ENCODE data around the gene KIF18B.

KIF18B gene

DNA sequence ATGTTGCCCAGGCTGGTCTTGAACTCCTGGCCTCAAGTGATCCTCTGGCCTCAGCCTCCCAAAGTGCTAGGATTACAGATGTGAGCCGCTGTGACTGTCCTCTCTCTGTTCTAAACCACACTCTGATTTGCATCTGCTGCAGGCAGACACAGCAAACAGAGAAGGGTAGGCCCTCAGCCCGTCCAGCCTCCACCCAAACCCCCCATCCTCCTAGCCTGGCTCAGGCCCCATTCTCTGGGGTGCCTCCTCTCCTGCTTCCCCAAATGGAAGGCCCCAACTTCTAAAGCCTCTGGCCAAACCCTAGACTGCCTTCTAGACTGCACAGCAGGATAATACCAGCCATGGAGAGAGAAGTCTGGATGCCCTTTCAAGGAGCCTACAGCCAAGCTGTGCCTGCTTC is 28.2 kb downstream of the KIF18B start:
- no peak overlapping the region for H3K4me3 ChIP-seq (ENCODE audit: low read length)
- no peak for DNase-seq (ENCODE audit: low read depth, low spot score)
- H3K27me3 ChIP-seq (ENCODE audit: control insufficient read depth, insufficient read depth, low read length) = no peaks in the 10 kb centered on the region
- H3K36me3 ChIP-seq (ENCODE audit: control insufficient read depth, insufficient read depth, low read length) = no peaks in the 10 kb centered on the region
- H3K27ac ChIP-seq (ENCODE audit: low read length) = no peak overlapping the region
- peaks cover 8% of the 10 kb centered on the region for H3K4me1 ChIP-seq (ENCODE audit: control insufficient read depth, insufficient read depth, low read length)
- WGBS (ENCODE audit: insufficient coverage, insufficient read length) = no CpG with 5 or more reads among the region's 2 CpGs
- no peaks in the 10 kb centered on the region for H3K9me3 ChIP-seq (ENCODE audit: control insufficient read depth, insufficient read depth, low read length)

DNA sequence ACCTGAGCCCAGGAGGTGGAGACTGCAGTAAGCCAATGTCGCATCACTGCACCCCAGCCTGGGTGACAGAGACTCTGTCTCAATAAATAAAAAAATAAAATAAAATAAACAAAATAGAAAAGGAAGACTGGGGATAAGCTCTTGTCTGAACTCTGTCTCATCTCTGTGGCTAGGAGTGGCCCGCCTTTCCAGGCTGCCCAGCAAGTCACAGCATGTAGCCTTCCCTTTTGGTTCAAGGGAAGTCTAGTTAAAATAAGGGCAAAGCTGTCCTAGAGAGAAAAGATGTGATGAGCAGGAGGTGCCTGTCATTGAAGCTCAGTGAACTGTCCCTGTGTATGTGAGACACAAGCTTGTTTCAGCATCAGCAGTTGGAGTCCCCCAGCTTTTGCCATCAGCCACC is 29.6 kb downstream of the KIF18B start:
- WGBS (ENCODE audit: insufficient coverage, insufficient read length) = no CpG with 5 or more reads among the region's 2 CpGs
- Histone ChIP-seq H3K4me3 (ENCODE audit: low read length) (no peak overlapping the region), H3K36me3 (ENCODE audit: control insufficient read depth, insufficient read depth, low read length) (no peaks in the 10 kb centered on the region), H3K4me1 (ENCODE audit: control insufficient read depth, insufficient read depth, low read length) (peaks cover 8% of the 10 kb centered on the region), H3K9me3 (ENCODE audit: control insufficient read depth, insufficient read depth, low read length) (no peaks in the 10 kb centered on the region), H3K27me3 (ENCODE audit: control insufficient read depth, insufficient read depth, low read length) (no peaks in the 10 kb centered on the region), H3K27ac (ENCODE audit: low read length) (no peak overlapping the region)
- no peak for DNase-seq (ENCODE audit: low read depth, low spot score)

DNA sequence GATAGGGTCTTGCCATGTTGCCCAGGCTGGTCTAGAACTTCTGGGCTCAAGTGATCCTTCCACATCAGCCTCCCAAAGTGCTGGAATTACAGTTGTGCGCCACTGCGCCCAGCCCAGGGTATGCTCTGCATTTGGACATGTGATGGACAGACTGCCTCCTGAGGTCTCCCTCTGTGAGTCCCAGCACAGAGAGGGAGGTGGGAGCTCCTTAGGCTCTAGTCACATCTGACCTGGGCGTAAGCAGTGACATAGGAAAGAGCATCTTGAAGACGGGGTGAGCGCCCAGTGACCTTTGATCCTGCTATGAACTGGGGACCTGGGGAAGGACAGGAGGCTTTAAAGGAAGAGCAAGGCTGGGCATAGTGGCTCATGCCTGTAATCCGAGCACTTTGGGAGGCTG is 30.1 kb downstream of the KIF18B start:
- Histone ChIP-seq H3K4me1 (ENCODE audit: control insufficient read depth, insufficient read depth, low read length) (peaks cover 8% of the 10 kb centered on the region), H3K27ac (ENCODE audit: low read length) (no peak overlapping the region), H3K4me3 (ENCODE audit: low read length) (no peak overlapping the region), H3K9me3 (ENCODE audit: control insufficient read depth, insufficient read depth, low read length) (no peaks in the 10 kb centered on the region), H3K36me3 (ENCODE audit: control insufficient read depth, insufficient read depth, low read length) (no peaks in the 10 kb centered on the region), H3K27me3 (ENCODE audit: control insufficient read depth, insufficient read depth, low read length) (0 out of 2 replicates have a peak, but pooled peaks cover 2% of the 10 kb centered on the region)
- DNase-seq (ENCODE audit: low read depth, low spot score) = no peak
- no CpG with 5 or more reads among the region's 6 CpGs for WGBS (ENCODE audit: insufficient coverage, insufficient read length)

DNA sequence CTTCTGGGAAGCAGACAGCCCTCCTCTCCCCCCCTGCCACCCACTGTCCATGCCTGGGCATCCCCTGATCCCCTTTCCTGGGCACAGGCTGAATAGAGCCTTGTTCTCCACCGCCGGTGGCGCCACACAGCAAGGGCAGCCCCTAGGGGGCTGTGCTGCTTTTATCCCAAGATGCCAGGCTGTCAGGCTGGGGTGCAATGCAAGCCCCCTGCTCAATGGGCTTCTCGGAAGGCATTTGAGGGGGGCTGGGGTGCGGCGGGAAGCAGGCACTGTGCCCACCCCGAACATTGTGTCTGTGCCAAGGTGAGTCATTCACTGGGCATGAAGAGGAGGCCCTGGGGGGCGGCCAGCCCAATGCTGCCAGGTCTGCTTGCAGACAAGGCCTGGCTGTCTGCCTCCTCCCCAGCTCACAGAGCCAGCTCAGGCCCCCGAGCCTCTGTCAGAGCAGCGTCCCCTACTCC is 30.8 kb downstream of the KIF18B start:
- no peak overlapping the region for H3K27ac ChIP-seq (ENCODE audit: low read length)
- H3K27me3 ChIP-seq (ENCODE audit: control insufficient read depth, insufficient read depth, low read length) = 0 out of 2 replicates have a peak, but pooled peaks cover 3% of the 10 kb centered on the region
- H3K4me1 ChIP-seq (ENCODE audit: control insufficient read depth, insufficient read depth, low read length) = peaks cover 8% of the 10 kb centered on the region
- no peaks in the 10 kb centered on the region for H3K9me3 ChIP-seq (ENCODE audit: control insufficient read depth, insufficient read depth, low read length)
- H3K36me3 ChIP-seq (ENCODE audit: control insufficient read depth, insufficient read depth, low read length) = no peaks in the 10 kb centered on the region
- WGBS (ENCODE audit: insufficient coverage, insufficient read length) = no CpG with 5 or more reads among the region's 10 CpGs
- no peak for DNase-seq (ENCODE audit: low read depth, low spot score)
- H3K4me3 ChIP-seq (ENCODE audit: low read length) = no peak overlapping the region

DNA sequence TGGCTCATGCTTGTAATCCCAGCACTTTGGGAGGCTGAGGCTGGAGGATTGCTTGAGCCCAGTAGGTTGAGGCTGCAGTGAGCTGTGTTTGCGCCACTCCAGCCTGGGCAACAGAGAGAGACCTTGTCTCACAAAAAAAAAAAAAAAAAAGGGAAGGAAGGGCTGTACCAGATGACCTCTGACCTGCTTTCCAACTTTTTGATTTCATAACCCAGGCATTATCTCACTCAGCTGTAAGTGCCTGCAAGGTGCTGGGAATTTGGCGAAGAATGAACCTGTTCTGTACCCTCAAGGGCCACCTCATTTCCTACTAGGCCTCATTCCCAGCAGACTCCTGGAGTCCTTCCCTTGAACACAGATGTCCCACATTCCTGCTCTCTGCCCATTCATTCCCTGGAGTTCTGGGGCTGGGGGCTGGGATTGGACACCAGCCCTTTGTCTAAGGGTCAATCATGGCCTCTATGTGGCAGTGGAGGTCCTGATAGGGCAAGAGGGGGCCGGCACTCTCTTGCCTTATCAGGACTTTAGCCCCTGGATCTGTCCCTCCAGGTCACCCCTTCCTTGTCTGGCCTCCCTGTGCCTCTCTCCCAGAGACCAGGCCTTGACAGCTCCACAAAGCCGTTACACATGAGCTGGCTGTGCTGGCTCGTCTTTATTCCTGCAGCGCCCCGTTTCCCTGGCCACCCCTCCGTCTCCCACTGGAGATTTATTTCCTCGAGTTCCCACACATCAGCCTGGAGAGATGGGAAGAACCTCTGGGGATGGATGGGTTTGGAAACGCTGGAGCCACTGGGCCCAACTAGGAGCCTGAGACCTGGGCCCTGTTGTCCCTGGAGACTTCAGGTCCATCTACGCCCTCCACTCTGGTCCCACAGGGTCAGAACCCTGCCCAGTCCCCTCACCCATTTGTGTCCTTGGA is 31.5 kb downstream of the KIF18B start:
- no peak for DNase-seq (ENCODE audit: low read depth, low spot score)
- Histone ChIP-seq H3K9me3 (ENCODE audit: control insufficient read depth, insufficient read depth, low read length) (no peaks in the 10 kb centered on the region), H3K27ac (ENCODE audit: low read length) (no peak overlapping the region), H3K27me3 (ENCODE audit: control insufficient read depth, insufficient read depth, low read length) (0 out of 2 replicates have a peak, but pooled peaks cover 3% of the 10 kb centered on the region), H3K4me3 (ENCODE audit: low read length) (no peak overlapping the region), H3K4me1 (ENCODE audit: control insufficient read depth, insufficient read depth, low read length) (peaks cover 8% of the 10 kb centered on the region), H3K36me3 (ENCODE audit: control insufficient read depth, insufficient read depth, low read length) (no peaks in the 10 kb centered on the region)
- no CpG with 5 or more reads among the region's 11 CpGs for WGBS (ENCODE audit: insufficient coverage, insufficient read length)

DNA sequence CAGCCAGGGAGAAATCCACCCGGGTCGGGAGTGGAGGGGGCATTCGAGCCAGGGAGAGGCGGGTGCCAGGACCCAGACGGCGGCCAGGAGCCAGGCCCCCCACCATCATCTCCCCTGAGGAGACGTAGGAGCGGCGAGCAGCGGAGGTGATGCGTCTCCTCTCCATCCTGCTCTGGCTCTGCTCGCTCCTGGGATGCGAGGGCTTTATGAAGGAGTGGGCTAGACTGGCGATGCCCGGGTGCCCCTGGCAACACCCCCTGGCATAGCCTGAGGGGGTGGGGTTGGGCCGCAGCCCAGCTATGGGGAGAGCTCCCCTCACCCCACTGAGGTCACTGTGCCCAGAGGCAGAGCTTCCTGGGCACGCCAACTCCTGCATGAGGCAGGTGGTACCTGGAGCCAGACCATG is 32.2 kb downstream of the KIF18B start, which contains the start of gene GFAP:
TSS of gene GFAP (minus strand) at position 180 of the 406 bp plus-strand sequence. CDS start at position 166, 14 bp downstream.
- Histone ChIP-seq H3K36me3 (ENCODE audit: control insufficient read depth, insufficient read depth, low read length) (no peaks in the 10 kb centered on the region), H3K9me3 (ENCODE audit: control insufficient read depth, insufficient read depth, low read length) (no peaks in the 10 kb centered on the region), H3K27me3 (ENCODE audit: control insufficient read depth, insufficient read depth, low read length) (0 out of 2 replicates have a peak, but pooled peaks cover 3% of the 10 kb centered on the region), H3K4me3 (ENCODE audit: low read length) (no peak within 1 kb of the TSS), H3K27ac (ENCODE audit: low read length) (no peak within 1 kb of the TSS), H3K4me1 (ENCODE audit: control insufficient read depth, insufficient read depth, low read length) (0 out of 2 replicates have a peak, but pooled peaks cover 2% of the 10 kb centered on the region)
- no peak for DNase-seq (ENCODE audit: low read depth, low spot score)
- WGBS (ENCODE audit: insufficient coverage, insufficient read length) = no CpG with 5 or more reads among the region's 17 CpGs

DNA sequence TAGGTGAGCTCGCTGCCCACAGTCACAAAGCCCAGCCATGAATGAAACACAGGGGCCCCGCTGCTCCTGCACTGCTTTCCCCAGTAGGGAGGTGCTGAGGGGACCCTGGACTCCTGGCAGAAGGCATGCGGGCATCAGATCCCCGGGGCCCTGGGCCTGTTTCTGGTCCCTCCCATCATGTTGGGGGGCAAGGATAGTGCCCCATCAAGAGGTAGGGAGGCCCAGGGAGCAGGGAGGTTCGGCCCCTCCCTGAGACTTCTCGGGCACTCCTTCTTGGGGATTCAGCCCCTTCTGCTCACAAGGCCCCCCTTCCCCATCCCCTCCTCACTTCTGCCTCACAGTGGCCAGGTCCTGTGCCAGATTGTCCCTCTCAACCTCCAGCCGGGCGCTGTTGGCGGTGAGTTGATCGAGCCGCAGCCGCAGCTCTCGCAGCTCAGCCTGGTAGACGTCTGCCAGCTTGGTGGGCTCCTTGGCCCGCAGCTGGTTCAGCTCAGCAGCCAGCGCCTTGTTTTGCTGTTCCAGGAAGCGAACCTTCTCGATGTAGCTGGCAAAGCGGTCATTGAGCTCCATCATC is 32.8 kb downstream of the KIF18B start:
- Histone ChIP-seq H3K27me3 (ENCODE audit: control insufficient read depth, insufficient read depth, low read length) (0 out of 2 replicates have a peak, but pooled peaks cover 3% of the 10 kb centered on the region), H3K4me3 (ENCODE audit: low read length) (no peak overlapping the region), H3K4me1 (ENCODE audit: control insufficient read depth, insufficient read depth, low read length) (0 out of 2 replicates have a peak, but pooled peaks cover 2% of the 10 kb centered on the region), H3K9me3 (ENCODE audit: control insufficient read depth, insufficient read depth, low read length) (no peaks in the 10 kb centered on the region), H3K36me3 (ENCODE audit: control insufficient read depth, insufficient read depth, low read length) (no peaks in the 10 kb centered on the region), H3K27ac (ENCODE audit: low read length) (no peak overlapping the region)
- WGBS (ENCODE audit: insufficient coverage, insufficient read length) = no CpG with 5 or more reads among the region's 19 CpGs
- no peak for DNase-seq (ENCODE audit: low read depth, low spot score)

DNA sequence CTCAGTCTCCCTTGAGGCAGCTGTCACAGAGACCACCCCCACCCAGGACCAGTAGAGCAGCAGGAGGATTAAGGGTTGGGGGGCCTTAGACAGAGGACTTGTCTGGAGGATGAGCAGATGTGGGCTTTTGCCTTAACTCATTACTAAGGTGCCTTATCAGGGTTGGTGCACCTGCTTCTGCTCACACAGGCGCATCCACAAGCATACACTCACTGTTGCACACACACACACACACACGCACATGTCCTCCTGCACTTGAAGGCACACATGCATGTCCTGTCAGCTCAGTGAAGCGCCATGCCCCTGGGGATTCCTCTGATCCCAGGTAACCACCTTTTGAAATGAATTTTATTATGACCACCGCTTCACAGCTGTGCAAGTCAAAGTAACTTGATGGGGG is 33.4 kb downstream of the KIF18B start:
- Histone ChIP-seq H3K27ac (ENCODE audit: low read length) (no peak overlapping the region), H3K27me3 (ENCODE audit: control insufficient read depth, insufficient read depth, low read length) (0 out of 2 replicates have a peak, but pooled peaks cover 3% of the 10 kb centered on the region), H3K4me3 (ENCODE audit: low read length) (no peak overlapping the region), H3K36me3 (ENCODE audit: control insufficient read depth, insufficient read depth, low read length) (no peaks in the 10 kb centered on the region), H3K4me1 (ENCODE audit: control insufficient read depth, insufficient read depth, low read length) (0 out of 2 replicates have a peak, but pooled peaks cover 2% of the 10 kb centered on the region), H3K9me3 (ENCODE audit: control insufficient read depth, insufficient read depth, low read length) (no peaks in the 10 kb centered on the region)
- WGBS (ENCODE audit: insufficient coverage, insufficient read length) = no CpG with 5 or more reads among the region's 4 CpGs
- no peak for DNase-seq (ENCODE audit: low read depth, low spot score)

DNA sequence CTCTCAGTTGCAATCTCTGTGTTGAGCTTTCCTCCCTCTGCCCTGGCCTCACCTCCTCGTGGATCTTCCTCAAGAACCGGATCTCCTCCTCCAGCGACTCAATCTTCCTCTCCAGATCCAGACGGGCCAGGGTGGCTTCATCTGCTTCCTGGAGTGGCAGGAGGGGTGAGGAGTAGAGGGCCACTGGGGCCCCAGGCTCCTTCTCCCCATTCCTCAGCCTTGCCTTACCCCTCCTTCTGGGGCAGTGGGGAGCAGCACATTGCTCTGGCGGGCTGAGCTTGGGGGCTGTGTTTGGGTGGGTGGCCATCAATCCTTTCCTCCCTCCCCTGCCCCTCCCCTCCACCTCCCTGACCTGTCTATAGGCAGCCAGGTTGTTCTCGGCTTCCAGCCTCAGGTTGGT is 33.9 kb downstream of the KIF18B start:
- H3K9me3 ChIP-seq (ENCODE audit: control insufficient read depth, insufficient read depth, low read length) = no peaks in the 10 kb centered on the region
- WGBS (ENCODE audit: insufficient coverage, insufficient read length) = no CpG with 5 or more reads among the region's 6 CpGs
- no peaks in the 10 kb centered on the region for H3K36me3 ChIP-seq (ENCODE audit: control insufficient read depth, insufficient read depth, low read length)
- no peak for DNase-seq (ENCODE audit: low read depth, low spot score)
- no peak overlapping the region for H3K27ac ChIP-seq (ENCODE audit: low read length)
- 0 out of 2 replicates have a peak, but pooled peaks cover 2% of the 10 kb centered on the region for H3K4me1 ChIP-seq (ENCODE audit: control insufficient read depth, insufficient read depth, low read length)
- H3K27me3 ChIP-seq (ENCODE audit: control insufficient read depth, insufficient read depth, low read length) = 0 out of 2 replicates have a peak, but pooled peaks cover 3% of the 10 kb centered on the region
- no peak overlapping the region for H3K4me3 ChIP-seq (ENCODE audit: low read length)

DNA sequence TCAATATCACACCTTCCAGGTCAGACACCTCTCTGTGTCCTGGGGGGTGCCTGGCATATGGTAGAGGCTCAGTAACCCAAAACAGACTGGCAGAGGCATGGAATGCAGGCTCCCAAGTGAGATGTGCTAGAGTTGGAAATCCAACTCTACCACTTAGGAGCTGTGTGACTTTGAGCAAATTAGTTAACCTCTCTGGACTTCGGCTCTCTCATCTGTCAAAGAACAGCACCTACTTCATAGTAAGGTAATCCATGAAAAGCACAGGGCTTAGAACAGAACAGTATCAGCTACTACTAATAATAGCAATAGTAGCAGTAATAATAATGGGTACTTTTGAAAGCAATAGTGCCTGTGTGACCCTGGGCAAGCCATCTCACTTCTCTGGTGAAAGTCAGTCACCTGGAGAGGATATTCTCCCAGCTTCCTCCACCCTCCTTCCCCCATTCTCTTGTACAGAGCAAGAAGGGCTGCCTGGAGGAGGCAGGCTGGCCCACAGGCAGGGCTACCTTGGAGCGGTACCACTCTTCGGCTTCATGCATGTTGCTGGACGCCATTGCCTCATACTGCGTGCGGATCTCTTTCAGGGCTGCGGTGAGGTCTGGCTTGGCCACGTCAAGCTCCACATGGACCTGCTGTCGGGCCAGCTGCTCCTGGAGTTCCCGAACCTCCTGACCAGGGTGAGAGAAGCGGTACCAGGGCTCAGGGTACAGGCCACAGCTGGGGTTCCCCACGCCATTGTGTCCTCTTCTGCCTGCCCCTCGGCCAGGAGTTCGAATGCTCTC is 34.6 kb downstream of the KIF18B start:
- no peak overlapping the region for H3K27ac ChIP-seq (ENCODE audit: low read length)

More for the DNA sequence above, 34.6 kb downstream of the KIF18B start:
- Histone ChIP-seq H3K9me3 (ENCODE audit: control insufficient read depth, insufficient read depth, low read length) (no peaks in the 10 kb centered on the region), H3K4me1 (ENCODE audit: control insufficient read depth, insufficient read depth, low read length) (0 out of 2 replicates have a peak, but pooled peaks cover 2% of the 10 kb centered on the region), H3K27me3 (ENCODE audit: control insufficient read depth, insufficient read depth, low read length) (0 out of 2 replicates have a peak, but pooled peaks cover 3% of the 10 kb centered on the region), H3K36me3 (ENCODE audit: control insufficient read depth, insufficient read depth, low read length) (no peaks in the 10 kb centered on the region), H3K4me3 (ENCODE audit: low read length) (no peak overlapping the region)
- no CpG with 5 or more reads among the region's 14 CpGs for WGBS (ENCODE audit: insufficient coverage, insufficient read length)
- no peak for DNase-seq (ENCODE audit: low read depth, low spot score)

Measured in iPS DF 6.9 (cell line).